Kidney epithelial cell (primary cell): ENCODE measurements around the gene APOD. TPM values are rescaled to one million over a fixed set of nuclear protein-coding genes. Genes with fewer than 3 reads are reported as not detected.

Source experiments
- DNase-seq: peaks from one replicate; pipeline ENCODE4 v3.0.0-alpha.2; 2010; ENCODE audit warnings: low read depth
- H3K27me3 ChIP-seq: 2 replicates; pipeline ENCODE4 v1.6.0; 2011; ENCODE audit warnings: low read length; ENCODE audit not compliant: control insufficient read depth, insufficient read depth
- H3K36me3 ChIP-seq: 2 replicates; pipeline ENCODE4 v1.5.1; 2011; ENCODE audit warnings: low read length; ENCODE audit not compliant: control insufficient read depth, insufficient read depth
- H3K4me3 ChIP-seq: 2 replicates; pipeline ENCODE4 v1.5.1; 2011; ENCODE audit warnings: low read depth, mild to moderate bottlenecking, control low read depth, low read length
- total RNA-seq: library from RNA; depleted of rRNA; stranded (reverse); fragments of >200 nt; gene quantifications from 2 replicates; pipeline ENCODE4 v1.2.3, GENCODE V29; 2015
- TF ChIP-seq, protein P1 (sequence below): IDR thresholded peaks from 2 replicates; pipeline ENCODE4 v1.5.1; 2011; ENCODE audit warnings: mild to moderate bottlenecking, moderate library complexity, low read length, control low read depth, inconsistent platforms; ENCODE audit not compliant: insufficient read depth, poor library complexity, severe bottlenecking

Gene APOD
- total RNA-seq, 1 donor from 2014 or later, result not detected

DNA sequence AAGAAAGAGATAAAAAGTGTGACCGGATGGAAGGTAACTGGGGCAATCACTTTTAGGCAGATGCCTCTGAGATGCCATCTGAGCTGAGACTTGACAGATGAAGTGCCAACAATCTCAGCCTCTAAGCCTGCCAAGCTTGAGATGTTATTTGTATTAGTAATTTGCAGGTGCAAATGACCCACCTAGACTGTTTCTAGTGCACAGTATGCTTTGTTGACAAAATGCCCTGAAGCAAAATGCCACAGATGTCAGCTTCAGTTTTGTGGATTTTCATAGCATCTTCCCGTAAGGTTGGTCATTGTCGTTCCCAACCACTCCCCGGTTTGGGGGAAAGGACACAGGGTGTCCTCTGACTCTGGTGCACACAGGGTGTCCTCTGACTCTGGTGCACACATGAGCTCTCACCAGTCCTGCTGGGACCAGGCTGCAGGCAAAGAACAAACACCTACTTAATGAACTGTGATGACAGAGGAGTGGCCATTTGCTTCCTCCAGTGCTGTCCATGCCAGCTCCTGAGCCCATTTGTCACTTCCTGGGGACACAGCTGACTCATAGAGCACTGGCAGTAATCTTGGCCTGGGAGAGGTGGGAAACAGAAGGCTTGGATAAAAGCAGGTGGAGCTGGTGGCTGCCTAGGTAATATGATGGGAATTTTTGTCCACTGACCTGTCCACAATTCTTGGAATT lies 23.9 kb downstream of the APOD start:
- no peaks in the 10 kb centered on the region for H3K36me3 ChIP-seq
- TF ChIP-seq, protein P1, sequence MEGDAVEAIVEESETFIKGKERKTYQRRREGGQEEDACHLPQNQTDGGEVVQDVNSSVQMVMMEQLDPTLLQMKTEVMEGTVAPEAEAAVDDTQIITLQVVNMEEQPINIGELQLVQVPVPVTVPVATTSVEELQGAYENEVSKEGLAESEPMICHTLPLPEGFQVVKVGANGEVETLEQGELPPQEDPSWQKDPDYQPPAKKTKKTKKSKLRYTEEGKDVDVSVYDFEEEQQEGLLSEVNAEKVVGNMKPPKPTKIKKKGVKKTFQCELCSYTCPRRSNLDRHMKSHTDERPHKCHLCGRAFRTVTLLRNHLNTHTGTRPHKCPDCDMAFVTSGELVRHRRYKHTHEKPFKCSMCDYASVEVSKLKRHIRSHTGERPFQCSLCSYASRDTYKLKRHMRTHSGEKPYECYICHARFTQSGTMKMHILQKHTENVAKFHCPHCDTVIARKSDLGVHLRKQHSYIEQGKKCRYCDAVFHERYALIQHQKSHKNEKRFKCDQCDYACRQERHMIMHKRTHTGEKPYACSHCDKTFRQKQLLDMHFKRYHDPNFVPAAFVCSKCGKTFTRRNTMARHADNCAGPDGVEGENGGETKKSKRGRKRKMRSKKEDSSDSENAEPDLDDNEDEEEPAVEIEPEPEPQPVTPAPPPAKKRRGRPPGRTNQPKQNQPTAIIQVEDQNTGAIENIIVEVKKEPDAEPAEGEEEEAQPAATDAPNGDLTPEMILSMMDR, result no peak
- DNase-seq, result no peak
- H3K4me3 ChIP-seq, result no peak overlapping the region
- no peaks in the 10 kb centered on the region for H3K27me3 ChIP-seq

DNA sequence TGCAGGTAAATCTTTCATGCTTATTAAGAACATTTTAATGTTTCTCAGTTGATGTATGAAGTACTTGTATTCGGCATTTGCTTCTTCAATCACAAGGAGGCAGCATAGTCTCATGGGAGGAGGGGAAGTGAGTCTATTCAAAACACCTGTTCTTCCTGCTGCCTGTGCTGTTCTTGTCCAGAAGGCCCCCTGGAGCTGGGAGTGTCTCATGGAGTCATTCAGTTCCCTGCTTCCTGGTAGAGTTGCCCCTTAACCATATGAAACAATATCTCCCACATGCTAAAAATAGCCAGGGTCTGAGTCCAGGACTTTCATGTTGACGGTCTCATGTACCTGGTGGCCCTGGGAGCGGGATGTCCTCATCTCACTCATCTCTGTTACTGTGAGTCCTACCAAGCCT lies 25.1 kb downstream of the APOD start:
- no peak overlapping the region for H3K4me3 ChIP-seq
- no peaks in the 10 kb centered on the region for H3K36me3 ChIP-seq
- no peak for DNase-seq
- H3K27me3 ChIP-seq, result no peaks in the 10 kb centered on the region
- TF ChIP-seq, protein P1, result peak; percentile 53

DNA sequence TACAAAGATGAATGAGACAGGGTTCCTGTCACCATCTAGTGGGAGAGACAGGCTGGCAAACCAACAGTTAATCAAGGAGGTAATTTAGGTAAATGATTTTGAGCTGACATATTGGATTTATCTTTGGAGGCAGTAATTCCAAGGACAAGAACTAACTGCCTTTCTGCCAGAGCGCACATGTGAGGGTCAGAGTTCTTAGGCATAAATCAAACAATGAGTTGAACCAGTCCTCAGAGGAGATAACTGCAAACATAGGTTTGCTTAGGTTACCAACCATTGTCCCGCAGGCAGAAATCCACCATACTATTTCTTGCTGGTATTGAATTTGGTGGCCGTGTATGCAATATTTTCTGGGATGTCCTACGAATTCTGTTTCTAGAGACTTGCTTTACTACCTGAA lies 26.4 kb downstream of the APOD start:
- DNase-seq, result no peak
- H3K27me3 ChIP-seq, result no peaks in the 10 kb centered on the region
- H3K36me3 ChIP-seq, result no peaks in the 10 kb centered on the region
- no peak overlapping the region for H3K4me3 ChIP-seq
- TF ChIP-seq, protein P1, result no peak

DNA sequence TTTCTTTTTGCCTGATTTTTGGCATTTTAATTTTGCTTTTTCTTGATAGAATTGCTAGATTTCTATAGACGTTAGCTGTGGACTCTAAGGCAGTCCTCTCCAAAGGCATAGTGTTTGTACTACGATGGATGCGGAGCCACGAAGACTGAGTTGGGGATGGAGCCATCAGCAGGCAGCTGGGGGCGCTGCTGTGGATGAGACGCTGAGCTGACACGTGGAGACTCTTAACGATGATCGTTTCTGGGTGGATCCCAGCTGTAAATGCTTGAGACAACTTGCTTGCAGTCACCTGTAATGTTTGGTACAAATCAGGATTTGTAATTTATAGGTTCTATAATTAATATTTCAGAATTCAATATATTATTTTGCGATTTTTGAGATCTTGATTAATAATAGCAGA lies 27.4 kb downstream of the APOD start:
- no peak for DNase-seq
- Histone ChIP-seq H3K36me3 (no peaks in the 10 kb centered on the region), H3K27me3 (no peaks in the 10 kb centered on the region), H3K4me3 (no peak overlapping the region)
- TF ChIP-seq, protein P1, result no peak

DNA sequence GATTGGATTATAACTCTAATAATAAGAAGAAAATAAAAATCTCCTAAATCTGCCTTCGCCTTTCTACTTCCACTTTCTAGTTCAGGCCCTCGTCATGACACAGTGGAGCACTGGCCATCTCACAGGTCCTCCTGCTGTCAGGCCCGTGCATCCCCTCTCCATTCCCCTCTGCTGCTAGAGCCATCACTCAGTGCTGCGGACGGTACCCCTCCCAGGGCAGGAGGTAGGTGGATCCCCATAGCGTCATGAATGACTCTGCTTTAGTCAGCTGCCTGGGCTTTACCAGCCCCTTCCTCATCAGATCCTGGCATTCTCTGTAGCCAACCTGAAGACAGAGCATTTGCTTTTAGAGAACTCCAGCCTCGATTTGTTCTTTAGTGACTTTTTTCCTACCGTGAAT lies 28.6 kb downstream of the APOD start:
- H3K4me3 ChIP-seq, result no peak overlapping the region
- no peak for DNase-seq
- no peaks in the 10 kb centered on the region for H3K36me3 ChIP-seq
- TF ChIP-seq, protein P1, result no peak
- no peaks in the 10 kb centered on the region for H3K27me3 ChIP-seq

DNA sequence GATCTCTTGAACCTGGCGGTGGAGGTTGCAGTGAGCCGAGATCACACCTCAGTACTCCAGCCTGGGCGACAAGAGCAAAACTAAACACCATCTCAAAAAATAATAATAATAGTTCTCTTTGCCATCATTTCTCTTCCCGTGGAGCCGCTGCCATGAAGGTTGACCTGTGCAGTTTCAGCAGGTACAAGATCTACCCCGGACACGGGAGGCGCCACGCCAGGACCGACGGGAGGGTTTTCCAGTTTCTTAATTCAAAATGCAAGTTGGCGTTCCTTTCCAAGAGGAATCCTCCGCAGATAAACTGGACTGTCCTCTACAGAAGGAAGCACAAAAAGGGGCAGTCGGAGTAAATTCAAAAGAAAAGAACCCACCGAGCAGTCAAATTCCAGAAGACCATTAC lies 29.3 kb downstream of the APOD start:
- DNase-seq, result no peak
- TF ChIP-seq, protein P1, result no peak
- Histone ChIP-seq H3K36me3 (no peaks in the 10 kb centered on the region), H3K27me3 (no peaks in the 10 kb centered on the region), H3K4me3 (no peak overlapping the region)
